Measurements from ENCODE around the gene NMT1.

DNA sequence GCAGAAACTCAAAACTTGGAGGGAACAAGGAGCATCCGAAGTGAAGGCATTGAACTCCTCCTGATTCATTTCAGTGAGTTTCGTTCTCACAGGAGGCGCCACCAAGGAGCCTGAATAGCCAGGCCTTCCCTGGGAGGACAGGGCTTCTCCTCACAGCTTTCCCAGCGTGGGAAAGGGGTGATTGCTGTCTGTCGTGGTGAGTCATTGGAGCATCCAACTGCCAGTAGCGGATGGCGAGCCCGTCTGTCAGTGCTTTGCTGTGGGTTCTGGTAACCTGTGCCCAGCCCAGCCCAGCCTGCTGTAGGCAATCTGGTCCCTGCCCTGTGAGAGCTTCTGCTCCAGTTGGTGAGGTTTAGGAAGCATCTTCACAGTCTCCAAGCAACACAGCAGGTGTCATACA lies 42.9 kb downstream of the NMT1 start:
- TF ChIP-seq, protein P1, sequence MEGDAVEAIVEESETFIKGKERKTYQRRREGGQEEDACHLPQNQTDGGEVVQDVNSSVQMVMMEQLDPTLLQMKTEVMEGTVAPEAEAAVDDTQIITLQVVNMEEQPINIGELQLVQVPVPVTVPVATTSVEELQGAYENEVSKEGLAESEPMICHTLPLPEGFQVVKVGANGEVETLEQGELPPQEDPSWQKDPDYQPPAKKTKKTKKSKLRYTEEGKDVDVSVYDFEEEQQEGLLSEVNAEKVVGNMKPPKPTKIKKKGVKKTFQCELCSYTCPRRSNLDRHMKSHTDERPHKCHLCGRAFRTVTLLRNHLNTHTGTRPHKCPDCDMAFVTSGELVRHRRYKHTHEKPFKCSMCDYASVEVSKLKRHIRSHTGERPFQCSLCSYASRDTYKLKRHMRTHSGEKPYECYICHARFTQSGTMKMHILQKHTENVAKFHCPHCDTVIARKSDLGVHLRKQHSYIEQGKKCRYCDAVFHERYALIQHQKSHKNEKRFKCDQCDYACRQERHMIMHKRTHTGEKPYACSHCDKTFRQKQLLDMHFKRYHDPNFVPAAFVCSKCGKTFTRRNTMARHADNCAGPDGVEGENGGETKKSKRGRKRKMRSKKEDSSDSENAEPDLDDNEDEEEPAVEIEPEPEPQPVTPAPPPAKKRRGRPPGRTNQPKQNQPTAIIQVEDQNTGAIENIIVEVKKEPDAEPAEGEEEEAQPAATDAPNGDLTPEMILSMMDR (IDR thresholded peaks at IDR 0.05), result no peak
- no peak for TF ChIP-seq POLR2A (IDR thresholded peaks at IDR 0.05)

Measured in right lobe of liver (tissue), 4 donors.